IMR-90 (cell line): ENCODE measurements around the gene GAL3ST3.

Source experiments
- MAZ ChIP-seq: IDR thresholded peaks from 2 replicates; pipeline ENCODE4 v1.6.1; 2012; ENCODE audit warnings: low read depth, mild to moderate bottlenecking, low read length, improper control_type of control experiment, moderate library complexity, borderline replicate concordance
- TF ChIP-seq, protein P1 (sequence below): fragments of 150-350 bp; IDR thresholded peaks from 2 replicates; pipeline ENCODE4 v1.6.1; 2017; ENCODE audit warnings: mild to moderate bottlenecking, antibody characterized with exemption, low read length, low read depth
- TF ChIP-seq, protein P2 (sequence below): conservative IDR thresholded peaks from 2 replicates; pipeline ENCODE4 v1.5.1; 2012; ENCODE audit warnings: mild to moderate bottlenecking, low read depth, low read length, improper control_type of control experiment

DNA sequence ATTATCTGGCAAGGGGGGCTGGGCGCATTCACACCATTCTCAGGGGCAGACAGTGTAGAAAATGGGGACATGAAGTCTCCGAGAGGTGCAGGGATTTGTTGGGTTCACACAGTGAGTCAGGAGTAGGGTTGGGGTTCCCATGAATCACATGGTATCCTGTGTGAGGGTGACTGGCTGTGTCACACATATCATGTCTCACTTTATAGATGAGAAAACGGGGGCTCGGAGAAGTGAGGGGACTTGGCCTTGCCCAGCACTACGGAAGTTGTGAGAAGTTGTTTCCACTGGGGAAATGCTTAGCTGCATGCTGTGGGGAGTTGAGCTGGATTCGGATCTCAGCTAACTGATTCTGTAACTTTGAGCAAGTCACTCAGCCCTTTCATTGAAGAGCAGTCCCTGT lies 4.2 kb downstream of the GAL3ST3 start:
- no peak for TF ChIP-seq MAZ
- TF ChIP-seq, protein P1, sequence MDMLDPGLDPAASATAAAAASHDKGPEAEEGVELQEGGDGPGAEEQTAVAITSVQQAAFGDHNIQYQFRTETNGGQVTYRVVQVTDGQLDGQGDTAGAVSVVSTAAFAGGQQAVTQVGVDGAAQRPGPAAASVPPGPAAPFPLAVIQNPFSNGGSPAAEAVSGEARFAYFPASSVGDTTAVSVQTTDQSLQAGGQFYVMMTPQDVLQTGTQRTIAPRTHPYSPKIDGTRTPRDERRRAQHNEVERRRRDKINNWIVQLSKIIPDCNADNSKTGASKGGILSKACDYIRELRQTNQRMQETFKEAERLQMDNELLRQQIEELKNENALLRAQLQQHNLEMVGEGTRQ, result no peak
- TF ChIP-seq, protein P2, sequence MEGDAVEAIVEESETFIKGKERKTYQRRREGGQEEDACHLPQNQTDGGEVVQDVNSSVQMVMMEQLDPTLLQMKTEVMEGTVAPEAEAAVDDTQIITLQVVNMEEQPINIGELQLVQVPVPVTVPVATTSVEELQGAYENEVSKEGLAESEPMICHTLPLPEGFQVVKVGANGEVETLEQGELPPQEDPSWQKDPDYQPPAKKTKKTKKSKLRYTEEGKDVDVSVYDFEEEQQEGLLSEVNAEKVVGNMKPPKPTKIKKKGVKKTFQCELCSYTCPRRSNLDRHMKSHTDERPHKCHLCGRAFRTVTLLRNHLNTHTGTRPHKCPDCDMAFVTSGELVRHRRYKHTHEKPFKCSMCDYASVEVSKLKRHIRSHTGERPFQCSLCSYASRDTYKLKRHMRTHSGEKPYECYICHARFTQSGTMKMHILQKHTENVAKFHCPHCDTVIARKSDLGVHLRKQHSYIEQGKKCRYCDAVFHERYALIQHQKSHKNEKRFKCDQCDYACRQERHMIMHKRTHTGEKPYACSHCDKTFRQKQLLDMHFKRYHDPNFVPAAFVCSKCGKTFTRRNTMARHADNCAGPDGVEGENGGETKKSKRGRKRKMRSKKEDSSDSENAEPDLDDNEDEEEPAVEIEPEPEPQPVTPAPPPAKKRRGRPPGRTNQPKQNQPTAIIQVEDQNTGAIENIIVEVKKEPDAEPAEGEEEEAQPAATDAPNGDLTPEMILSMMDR, result no peak
